HG02852 (cell line): Measurements from ENCODE around the gene GAREM1.

Experiments
- ATAC-seq: cut with Tn5 transposase; IDR thresholded peaks from one replicate; pipeline ENCODE4 v1.9.1; 2021; ENCODE audit warnings: mild to moderate bottlenecking, moderate library complexity; ENCODE audit not compliant: unreplicated experiment

GAREM1 gene

DNA sequence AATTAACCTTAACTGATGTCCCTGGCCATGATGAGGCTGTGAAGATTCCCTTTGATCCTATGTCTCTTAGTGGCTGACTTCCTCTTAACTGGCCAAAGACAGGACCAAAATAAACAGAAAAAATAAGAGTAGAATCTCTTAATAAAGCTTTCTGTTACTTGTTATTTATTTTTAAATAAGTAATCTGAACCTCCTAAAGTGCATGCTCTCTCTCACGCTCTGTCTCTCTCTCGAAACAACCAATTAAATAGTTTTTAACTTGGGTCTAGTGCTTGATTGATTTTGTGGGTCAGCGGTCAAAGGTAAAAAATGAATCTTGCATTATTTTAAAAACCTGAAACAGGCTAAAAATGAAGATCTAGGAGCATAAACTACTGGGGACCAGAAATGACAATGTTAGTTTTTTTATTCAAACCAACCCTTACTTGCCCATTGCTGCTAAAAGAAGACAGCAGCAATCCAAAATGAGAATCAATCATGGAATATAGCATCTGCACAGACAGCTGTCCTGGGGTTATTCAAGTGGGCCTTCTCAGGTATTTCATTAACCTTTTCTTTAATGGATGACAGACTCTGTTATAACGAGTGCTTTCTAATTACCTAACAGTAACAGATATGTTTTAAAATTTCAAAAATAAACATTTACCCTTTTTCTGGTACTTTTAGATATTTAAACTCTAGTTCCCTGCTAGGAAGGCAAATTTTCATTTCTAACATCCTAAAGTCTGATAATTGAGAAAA is 11.2 kb downstream of the GAREM1 start:
- ATAC-seq, result no peak

DNA sequence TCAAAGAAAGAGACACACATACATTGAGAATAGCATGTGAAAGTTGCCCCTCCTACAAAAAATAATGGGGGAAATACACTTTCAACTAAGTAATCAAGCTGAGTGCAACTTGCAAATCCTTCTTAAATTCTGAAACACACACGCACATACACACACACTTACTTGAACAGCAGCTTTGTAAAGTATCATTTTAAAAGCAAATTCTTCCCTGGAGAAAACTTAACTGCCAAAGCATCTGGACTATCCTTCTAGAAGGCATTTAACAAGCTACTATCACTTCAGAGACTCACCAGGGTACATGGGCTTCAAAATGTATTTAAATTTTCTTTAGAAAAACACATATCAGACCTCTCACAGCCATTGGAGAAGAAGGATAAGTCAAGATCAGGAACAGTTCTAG is 15.3 kb downstream of the GAREM1 start:
- no peak for ATAC-seq

DNA sequence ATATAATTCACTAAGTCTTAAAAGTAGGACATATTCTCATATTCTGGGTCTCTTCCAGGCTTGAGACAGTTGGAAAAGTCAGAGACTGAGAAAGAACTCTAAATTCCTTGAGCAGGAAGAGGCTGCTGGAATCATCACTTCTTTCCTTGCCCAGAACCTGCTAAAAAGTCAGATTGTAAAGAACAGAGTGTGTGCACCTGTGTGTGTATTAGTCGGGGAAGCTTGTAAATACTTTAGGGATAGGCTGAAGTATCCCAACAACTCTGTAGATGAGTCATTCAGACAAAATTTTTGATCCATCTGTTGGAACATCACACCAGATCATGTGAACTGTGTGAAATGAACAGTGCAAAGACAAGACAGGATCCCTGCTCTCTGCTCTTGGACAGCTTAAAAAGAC is 16.1 kb downstream of the GAREM1 start:
- no peak for ATAC-seq

GRCh38 chr18:32450874-32451273 is 19.8 kb downstream of the GAREM1 start:
- ATAC-seq, result no peak

DNA sequence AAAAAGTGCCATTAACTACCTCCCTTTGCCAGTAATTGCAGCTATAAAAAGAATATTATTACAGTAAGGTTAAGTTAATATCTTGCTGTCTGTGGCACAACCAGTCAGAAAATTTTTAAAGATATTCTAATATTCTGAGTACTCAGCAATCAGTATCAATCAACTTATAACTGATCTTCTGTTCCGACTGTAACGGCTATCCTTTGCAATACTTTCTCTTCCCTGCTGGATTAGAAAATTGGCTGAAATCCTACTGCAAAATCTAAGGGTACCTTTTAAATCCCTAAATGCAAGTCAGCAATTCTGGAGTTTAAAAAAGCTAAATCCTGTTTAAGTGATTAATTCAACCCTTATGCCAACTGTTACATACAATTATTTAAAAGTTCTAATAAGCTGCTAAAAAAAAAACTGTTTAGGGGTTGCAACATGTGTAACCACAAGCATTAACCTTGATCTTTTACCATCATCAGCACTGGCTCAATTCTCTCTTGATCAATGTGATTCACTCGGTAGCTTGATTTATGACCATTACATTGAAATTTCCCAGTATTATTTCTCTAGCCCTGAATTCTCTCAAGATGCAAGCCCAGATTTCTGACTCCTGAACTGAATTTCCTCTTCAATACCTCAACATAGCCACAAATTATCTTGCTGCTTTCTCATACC is 20.5 kb downstream of the GAREM1 start:
- ATAC-seq, result no peak

DNA sequence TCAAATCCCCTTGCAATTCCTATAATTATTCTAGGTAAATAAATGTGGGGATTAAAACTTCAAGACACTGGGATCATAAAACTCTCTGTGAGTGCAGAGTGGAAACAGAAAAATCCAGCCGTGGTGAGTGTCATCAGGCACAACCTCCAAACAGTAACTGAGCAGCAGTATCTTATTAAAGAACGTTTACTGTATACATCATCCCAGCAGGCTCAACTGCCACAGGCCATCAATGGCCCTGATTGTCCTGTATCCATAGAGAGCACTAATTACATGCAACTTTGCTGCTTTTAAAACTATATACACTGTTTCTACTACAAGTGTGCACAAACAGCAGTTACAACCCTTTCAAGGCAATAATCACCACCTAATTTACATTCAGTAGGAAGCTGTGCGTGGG is 23.9 kb downstream of the GAREM1 start:
- ATAC-seq, result no peak

DNA sequence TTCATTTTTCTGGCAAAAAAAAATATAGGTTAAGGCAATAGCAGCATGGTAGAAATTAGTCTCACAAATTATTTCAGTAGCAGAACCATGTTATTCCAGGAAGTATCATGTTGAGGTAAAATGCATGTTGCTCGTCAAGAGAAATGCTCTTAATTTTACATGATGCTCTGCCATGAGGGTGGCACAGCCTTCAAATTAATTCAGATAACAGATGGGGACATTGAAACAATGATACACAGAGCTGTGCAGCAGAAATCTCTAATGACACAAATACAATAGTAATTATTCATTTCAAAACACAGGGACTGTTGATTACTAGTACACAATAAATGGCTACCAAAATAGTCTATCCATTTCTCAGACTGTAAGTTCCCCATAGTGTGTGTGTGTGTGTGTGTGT is 24.8 kb downstream of the GAREM1 start:
- ATAC-seq, result no peak

GRCh38 chr18:32443706-32444215 is 26.9 kb downstream of the GAREM1 start:
- no peak for ATAC-seq

DNA sequence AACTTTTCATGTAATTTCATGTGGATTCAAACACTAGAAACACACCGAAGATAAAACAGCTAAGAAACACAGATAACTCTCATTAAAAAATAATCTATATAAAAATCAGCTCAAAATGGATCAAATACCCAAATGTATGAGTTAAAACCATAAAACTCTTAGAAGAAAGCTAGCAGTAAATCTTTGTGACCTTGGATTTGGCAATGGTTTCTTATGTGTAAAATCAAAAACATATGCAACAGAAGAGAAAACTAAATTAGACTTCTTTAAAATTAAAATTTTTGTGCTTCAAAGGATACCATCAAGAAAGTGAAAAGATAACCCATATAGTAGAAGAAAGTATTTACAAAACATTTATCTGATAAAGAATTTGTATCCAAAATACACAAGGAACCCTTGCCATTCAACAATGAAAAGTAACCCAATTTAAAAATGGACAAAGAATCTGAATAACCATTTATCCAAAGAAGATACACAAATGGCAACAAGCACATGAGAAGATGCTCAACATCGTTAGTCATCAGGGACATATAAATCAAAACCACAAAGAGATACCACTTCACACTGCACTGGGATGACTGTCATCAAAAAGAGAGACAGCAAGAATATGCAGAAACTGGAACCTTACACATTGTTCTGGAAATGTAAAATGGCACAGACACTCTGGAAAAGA is 27.5 kb downstream of the GAREM1 start:
- ATAC-seq, result no peak

DNA sequence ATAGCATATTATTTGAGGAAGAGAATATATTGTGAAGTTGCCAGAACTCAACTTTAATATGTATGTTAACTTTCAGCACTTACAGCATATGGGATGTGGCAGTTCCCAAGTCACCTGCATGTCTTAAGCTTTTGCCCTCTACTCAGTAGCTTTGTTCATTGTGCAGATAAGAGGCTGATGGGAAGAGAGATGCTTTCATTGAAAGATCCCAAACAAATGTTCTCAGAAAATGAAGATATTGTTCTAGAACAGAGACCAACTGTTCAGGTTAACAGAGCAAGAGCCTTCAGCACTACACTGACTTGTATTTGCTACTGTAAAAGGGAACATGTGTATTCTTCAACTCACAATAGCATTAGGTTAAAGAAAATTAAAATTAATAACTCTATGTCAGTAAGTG is 28.1 kb downstream of the GAREM1 start:
- ATAC-seq, result no peak

- ATAC-seq, result no peak
Measured at GRCh38 chr18:32441533-32441932, 29.1 kb downstream of the GAREM1 start.

GRCh38 chr18:32440518-32440917 is 30.2 kb downstream of the GAREM1 start:
- ATAC-seq, result no peak

DNA sequence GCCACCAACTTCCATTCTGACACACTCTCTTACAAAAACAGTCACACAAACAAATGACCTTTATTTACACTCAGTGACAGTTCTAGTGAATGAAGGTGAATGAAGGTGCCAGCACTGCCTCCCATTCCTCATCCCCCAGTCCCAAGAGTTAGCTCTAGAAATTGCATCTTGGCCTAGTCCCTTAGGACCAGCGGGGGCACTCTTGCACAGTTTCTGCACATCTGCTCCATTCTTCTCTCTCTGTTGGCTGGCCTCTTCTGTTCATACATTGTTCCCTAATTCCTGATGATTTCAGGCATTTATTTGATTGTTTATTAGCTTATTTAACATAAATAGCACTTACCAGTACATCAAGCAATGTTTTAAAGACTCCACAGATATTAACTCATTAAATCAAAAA is 30.9 kb downstream of the GAREM1 start:
- ATAC-seq, result no peak

- ATAC-seq, result no peak
Measured at GRCh38 chr18:32439241-32439640, 31.4 kb downstream of the GAREM1 start.

GRCh38 chr18:32438173-32438572 is 32.5 kb downstream of the GAREM1 start:
- ATAC-seq, result no peak

DNA sequence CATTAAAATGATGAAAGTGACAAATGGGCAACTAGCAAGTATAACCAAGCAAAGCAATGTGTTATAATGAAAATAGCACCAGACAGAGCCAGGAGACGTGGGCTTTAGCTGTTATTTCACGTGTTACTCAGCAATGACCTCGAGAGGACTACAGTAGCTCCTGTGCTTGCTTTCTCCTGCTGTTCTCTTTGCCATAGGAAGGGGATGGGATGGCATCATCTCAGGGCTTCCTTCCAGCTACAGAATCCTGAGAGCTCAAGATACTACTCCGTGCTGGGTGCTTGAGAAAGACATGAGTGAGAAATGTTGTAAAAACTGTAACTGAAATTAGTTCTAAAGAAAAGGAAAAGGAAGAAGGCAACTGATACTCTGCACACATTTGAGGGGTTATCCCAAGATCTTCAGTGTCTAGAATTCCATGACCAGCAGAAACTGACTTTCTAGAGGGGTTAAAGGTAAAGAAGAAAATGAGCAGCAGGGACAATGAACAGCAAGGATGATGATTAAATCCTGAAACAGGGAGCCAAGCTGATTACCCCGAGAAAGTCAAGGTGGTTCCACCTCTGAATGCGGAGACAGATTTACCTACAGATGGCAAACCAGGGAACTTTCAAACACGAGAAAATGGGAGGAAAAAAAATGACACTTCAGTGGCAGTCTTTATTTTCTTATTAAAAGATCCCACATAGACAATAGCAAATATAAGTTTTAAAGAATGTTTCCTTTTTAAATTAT is 33.4 kb downstream of the GAREM1 start:
- no peak for ATAC-seq

DNA sequence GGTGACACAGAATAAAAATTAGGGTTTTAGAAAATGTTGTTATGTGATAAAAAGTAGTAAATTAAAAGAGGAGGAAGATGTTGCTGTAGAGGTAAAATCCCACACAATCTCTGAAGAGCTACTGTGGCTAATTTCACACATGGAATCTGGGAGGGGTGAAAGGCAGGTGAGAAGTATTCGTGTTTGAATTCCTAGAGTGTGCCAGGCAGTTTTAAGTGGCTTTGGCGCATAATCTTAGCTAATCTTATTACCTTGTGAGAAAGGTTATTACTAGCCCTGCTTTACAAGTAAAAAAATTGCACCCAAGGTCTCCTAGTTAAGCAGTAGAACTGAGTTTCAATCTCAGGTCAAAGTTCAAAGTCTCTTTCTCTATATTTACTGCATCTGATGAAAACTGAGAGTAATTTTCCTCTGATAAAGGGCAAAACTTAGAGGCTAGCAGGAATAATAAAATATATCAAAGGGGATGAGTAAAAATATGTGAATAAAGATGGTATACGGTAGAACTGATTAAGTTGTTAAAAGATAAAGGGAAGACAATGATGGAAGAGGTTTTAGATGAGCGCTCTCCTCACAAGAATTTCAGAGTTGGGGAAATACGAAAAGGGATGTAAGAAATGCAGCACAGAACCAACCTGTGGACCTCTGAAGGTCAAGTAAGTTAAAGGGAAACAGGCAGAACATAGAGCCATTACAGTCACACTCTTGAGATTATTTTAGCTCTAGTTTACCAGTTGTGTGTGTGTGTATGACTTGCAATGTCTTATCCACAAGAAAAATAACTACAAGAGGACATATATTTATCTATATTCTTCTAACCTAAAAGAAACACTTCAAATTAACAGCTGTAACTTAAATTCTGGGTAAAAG is 34.8 kb downstream of the GAREM1 start:
- no peak for ATAC-seq

DNA sequence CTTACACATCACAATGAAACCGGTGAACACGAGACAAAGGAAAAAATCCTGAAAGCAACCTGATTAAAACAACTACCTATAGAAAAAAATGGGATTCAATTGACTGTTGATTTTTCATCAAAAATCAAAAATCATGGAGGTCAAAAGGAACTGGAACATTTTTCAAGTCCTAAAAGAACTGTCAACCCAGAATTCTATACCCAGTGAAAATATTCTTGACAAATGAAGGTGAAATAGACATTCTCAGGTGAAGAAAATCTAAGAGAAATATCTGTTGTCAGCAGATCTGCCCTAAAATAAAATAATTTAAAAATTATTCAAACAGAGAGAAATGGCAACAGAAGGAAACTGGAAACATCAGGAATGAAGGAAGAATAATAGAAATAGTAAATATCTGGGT is 38.9 kb downstream of the GAREM1 start:
- no peak for ATAC-seq

DNA sequence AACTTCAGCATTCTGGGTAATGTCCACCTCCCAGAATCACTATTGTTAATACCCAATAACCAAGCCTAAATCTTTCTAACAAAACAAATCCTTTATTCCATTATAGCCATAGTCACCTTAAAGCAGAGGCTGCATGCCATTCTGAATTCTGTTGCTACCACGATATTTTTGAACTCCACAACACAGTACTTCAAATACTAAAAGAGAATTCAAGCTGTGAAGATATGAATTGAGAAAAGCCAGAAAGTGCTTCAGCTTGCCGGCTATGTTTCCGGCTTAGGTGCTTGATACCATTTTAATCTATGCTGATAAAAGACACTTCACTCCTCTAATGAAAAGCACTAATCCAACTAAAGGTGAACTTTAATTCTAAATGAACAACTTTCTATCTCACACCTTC is 41.3 kb downstream of the GAREM1 start:
- no peak for ATAC-seq
